Stimulated activated naive CD8-positive, alpha-beta T cell treated with anti-CD3 and anti-CD28 coated beads, Interleukin-15, Interleukin-2, amounts not matched to agents 100 ng/mL and 50 ng/mL, for 24 hours (primary cell): ENCODE data around the gene CCDC150.
"Not testable (repeated sequence)": the region's sequence is repeated elsewhere in the genome, so short reads cannot be mapped to it uniquely, and the experiment has no call there.

Source experiments
- H3K27ac Mint-ChIP-seq: one replicate; pipeline ENCODE4 v1.8.0; 2021; ENCODE audit warnings: mild to moderate bottlenecking, mixed read lengths
- H3K27me3 Mint-ChIP-seq: one replicate; pipeline ENCODE4 v1.8.0; 2021; ENCODE audit warnings: mixed read lengths
- H3K36me3 Mint-ChIP-seq: one replicate; pipeline ENCODE4 v1.8.0; 2021; ENCODE audit warnings: low read depth, mixed read lengths
- H3K4me1 Mint-ChIP-seq: one replicate; pipeline ENCODE4 v1.8.0; 2021; ENCODE audit warnings: low read depth, mixed read lengths
- H3K4me3 Mint-ChIP-seq: one replicate; pipeline ENCODE4 v1.8.0; 2021; ENCODE audit warnings: mild to moderate bottlenecking, mixed read lengths
- H3K9me3 Mint-ChIP-seq: one replicate; pipeline ENCODE4 v1.8.0; 2021; ENCODE audit warnings: mixed read lengths

Gene CCDC150

DNA sequence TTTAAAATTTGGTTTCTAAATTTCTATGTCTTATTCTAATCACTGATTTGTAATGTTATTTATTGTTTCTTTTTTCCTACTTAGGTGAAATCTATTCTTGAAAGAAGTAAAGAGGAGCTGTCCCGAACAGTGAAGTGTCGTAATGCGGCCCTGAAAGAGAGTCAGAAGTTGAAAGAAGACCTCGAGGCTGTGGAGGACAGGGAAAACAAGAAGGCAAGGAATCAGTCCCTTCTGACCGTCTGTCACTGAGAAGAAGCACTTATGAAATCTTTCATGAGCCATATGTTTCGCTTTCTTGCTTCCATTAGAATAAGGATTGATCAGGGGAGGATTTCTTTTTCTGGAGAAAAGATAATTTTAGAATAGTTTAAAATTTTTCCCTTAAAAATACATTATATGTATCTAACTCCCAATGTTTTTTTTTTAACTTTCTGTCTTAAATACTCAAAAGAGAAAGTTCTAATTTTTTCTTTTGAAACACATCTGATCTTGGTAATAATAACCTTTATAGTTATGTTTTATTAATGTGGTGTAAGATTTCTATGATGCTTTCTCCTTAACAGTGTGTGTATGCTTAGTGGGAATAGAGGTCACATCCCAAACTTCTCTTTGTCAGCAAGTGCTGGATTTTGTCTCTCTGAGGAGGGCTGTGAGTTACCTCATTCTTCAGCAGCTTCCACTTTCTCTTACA is 79.0 kb downstream of the CCDC150 start:
- Mint-ChIP-seq H3K4me1 (no peaks in the 10 kb centered on the region), H3K9me3 (no peaks in the 10 kb centered on the region), H3K27ac (no peak overlapping the region), H3K4me3 (no peak overlapping the region), H3K27me3 (no peaks in the 10 kb centered on the region), H3K36me3 (peaks cover 22% of the 10 kb centered on the region)

- H3K9me3 Mint-ChIP-seq, result no peaks in the 10 kb centered on the region
- H3K36me3 Mint-ChIP-seq, result peaks cover 28% of the 10 kb centered on the region
- H3K27me3 Mint-ChIP-seq, result no peaks in the 10 kb centered on the region
- no peak overlapping the region for H3K27ac Mint-ChIP-seq
- no peak overlapping the region for H3K4me3 Mint-ChIP-seq
- no peaks in the 10 kb centered on the region for H3K4me1 Mint-ChIP-seq
Measured at GRCh38 chr2:196719110-196719872, 79.8 kb downstream of the CCDC150 start.

- Mint-ChIP-seq H3K4me3 (no peak overlapping the region), H3K27ac (no peak overlapping the region), H3K4me1 (no peaks in the 10 kb centered on the region), H3K36me3 (peaks cover 42% of the 10 kb centered on the region), H3K27me3 (no peaks in the 10 kb centered on the region), H3K9me3 (no peaks in the 10 kb centered on the region)
Measured at GRCh38 chr2:196723571-196723970, 84.1 kb downstream of the CCDC150 start.

- Mint-ChIP-seq H3K4me1 (no peaks in the 10 kb centered on the region), H3K4me3 (no peak overlapping the region), H3K36me3 (peaks cover 41% of the 10 kb centered on the region), H3K9me3 (no peaks in the 10 kb centered on the region), H3K27ac (no peak overlapping the region), H3K27me3 (no peaks in the 10 kb centered on the region)
Measured at GRCh38 chr2:196725218-196725617, 85.7 kb downstream of the CCDC150 start.

DNA sequence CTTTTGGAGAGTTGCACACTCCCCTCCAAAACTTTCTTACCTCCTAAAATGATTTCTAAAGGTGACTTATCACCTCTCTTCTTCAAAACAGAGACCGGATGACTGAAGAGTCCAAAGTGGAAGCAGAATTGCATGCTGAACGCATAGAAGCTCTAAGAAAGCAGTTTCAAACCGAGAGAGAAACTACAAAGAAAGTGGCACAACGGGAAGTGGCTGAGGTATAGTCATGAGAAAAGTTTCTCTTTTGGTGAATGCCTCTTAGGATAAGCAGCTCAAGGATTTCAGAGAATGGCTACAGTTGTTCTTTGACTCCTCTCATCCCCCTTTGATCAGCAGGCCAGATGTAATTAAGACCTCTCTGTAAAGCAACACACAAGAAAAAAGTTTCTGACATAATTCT is 86.4 kb downstream of the CCDC150 start:
- Mint-ChIP-seq H3K9me3 (no peaks in the 10 kb centered on the region), H3K27ac (no peak overlapping the region), H3K4me1 (no peaks in the 10 kb centered on the region), H3K27me3 (no peaks in the 10 kb centered on the region), H3K4me3 (no peak overlapping the region), H3K36me3 (peaks cover 36% of the 10 kb centered on the region)

- no peaks in the 10 kb centered on the region for H3K27me3 Mint-ChIP-seq
- H3K27ac Mint-ChIP-seq, result no peak overlapping the region
- H3K9me3 Mint-ChIP-seq, result no peaks in the 10 kb centered on the region
- peaks cover 31% of the 10 kb centered on the region for H3K36me3 Mint-ChIP-seq
- H3K4me1 Mint-ChIP-seq, result no peaks in the 10 kb centered on the region
- no peak overlapping the region for H3K4me3 Mint-ChIP-seq
Measured at GRCh38 chr2:196729418-196729817, 89.9 kb downstream of the CCDC150 start.

- not testable (repeated sequence) for H3K27me3 Mint-ChIP-seq, H3K4me3 Mint-ChIP-seq, H3K27ac Mint-ChIP-seq, H3K4me1 Mint-ChIP-seq
- Mint-ChIP-seq H3K9me3 (peaks cover 25% of the 10 kb centered on the region), H3K36me3 (peaks cover 32% of the 10 kb centered on the region)
Measured at GRCh38 chr2:196736646-196737045, 97.1 kb downstream of the CCDC150 start.

- Mint-ChIP-seq H3K36me3 (peaks cover 28% of the 10 kb centered on the region), H3K4me1 (no peaks in the 10 kb centered on the region), H3K4me3 (no peak overlapping the region), H3K9me3 (peaks cover 25% of the 10 kb centered on the region), H3K27ac (no peak overlapping the region), H3K27me3 (no peaks in the 10 kb centered on the region)
Measured at GRCh38 chr2:196737046-196737445, 97.5 kb downstream of the CCDC150 start.

DNA sequence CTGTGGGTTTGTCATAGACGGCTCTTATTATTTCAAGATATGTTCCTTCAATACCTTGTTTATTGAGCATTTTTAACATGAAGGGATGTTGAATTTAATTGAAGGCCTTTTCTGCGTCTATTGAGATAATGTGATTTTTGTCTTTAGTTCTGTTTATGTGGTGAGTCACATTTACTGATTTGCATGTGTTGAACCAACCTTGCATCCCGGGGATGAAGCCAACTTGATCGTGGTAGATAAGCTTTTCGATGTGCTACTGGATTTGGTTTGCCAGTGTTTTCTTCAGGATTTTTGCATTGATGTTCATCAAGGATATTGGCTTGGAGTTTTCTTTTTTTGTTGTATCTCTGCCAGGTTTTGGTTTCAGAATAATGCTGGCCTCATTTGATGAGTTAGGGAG is 99.5 kb downstream of the CCDC150 start:
- Mint-ChIP-seq H3K4me1 (no peaks in the 10 kb centered on the region), H3K4me3 (no peak overlapping the region), H3K36me3 (peaks cover 17% of the 10 kb centered on the region), H3K27me3 (no peaks in the 10 kb centered on the region), H3K9me3 (peaks cover 25% of the 10 kb centered on the region), H3K27ac (no peak overlapping the region)

DNA sequence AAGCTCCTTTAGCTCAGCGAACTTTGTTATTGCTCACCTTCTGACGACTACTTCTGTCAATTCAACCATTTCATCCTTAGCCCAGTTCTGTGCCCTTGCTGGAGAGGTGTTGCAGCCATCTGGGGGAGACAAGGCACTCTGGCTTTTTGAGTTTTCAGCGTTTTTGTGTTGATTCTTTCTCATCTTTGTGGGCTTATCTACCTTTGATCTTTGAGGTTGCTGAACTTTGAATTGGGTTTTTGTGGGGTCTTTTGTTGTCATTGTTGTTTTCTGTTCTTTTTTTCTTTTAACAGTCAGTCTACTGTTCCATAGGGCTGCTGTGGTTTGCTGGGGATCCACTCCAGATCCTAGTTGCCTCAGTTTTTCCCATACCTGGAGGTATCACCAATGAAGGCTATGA is 102.7 kb downstream of the CCDC150 start:
- Mint-ChIP-seq H3K27me3 (no peaks in the 10 kb centered on the region), H3K4me3 (no peak overlapping the region), H3K27ac (no peak overlapping the region), H3K36me3 (peaks cover 11% of the 10 kb centered on the region), H3K9me3 (peaks cover 17% of the 10 kb centered on the region), H3K4me1 (no peaks in the 10 kb centered on the region)

DNA sequence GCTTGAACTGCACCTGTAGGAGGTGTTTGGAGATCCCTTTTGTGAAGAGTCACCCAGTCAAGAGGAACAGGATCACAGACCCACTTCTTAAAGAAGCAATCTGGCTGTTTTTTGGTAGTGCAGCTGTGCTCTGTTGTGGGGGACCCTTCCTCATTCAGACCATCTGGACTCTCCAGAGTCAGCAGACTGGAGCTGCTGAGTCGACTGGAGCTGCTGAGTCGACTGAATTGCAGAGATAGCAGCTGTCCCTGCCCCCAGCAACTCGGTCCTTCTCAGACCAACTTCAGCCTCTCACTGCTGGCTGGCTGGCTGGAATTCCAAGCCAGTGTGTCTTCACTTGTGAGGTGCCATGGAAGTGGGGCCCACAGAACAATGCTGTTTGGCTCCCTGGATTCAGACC is 103.2 kb downstream of the CCDC150 start:
- Mint-ChIP-seq H3K9me3 (peaks cover 16% of the 10 kb centered on the region), H3K27ac (no peak overlapping the region), H3K4me3 (no peak overlapping the region), H3K4me1 (no peaks in the 10 kb centered on the region), H3K36me3 (peaks cover 11% of the 10 kb centered on the region), H3K27me3 (no peaks in the 10 kb centered on the region)

GRCh38 chr2:196743165-196743564 is 103.7 kb downstream of the CCDC150 start:
- H3K9me3 Mint-ChIP-seq, result peaks cover 11% of the 10 kb centered on the region
- no peak overlapping the region for H3K27ac Mint-ChIP-seq
- no peak overlapping the region for H3K4me3 Mint-ChIP-seq
- H3K4me1 Mint-ChIP-seq, result no peaks in the 10 kb centered on the region
- no peaks in the 10 kb centered on the region for H3K27me3 Mint-ChIP-seq
- peaks cover 11% of the 10 kb centered on the region for H3K36me3 Mint-ChIP-seq

DNA sequence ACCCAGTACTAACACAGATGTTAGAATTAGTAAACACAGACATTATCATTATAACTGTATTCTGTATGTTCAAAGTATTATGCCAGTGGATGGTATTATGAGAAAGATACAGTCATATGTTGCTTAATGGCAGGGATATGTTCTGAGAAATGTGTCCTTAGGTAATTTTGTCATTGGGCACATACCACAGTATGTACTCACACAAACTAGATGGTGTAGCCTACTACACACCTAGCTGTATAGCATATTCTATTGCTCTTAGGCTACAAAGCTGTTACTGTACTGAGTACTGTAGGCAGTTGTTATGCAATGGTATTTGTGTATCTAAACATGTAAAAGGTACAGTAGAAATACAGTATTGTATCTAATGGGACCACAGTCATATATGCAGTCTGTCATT is 106.2 kb downstream of the CCDC150 start:
- Mint-ChIP-seq H3K27me3 (no peaks in the 10 kb centered on the region), H3K4me3 (no peak overlapping the region), H3K27ac (no peak overlapping the region), H3K4me1 (peaks cover 10% of the 10 kb centered on the region), H3K36me3 (no peaks in the 10 kb centered on the region), H3K9me3 (no peaks in the 10 kb centered on the region)

DNA sequence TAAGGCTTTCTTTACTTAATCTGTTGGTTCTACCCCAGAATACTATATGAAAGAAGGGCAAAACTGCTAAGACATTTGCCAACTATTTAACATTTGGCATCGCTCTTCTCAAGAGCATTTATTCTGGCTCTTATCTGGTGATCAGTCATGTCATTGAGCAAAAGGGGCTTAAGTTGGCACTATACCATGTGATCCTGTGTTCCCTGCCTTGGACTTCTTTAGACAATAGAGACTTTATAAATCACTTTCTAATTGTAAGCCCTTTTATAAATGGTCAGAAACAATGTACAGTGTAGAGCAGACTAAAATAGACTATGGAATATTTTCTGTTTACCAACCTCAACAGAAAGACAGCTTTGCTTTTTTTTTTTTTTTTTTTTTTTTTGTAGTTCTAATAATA is 107.9 kb downstream of the CCDC150 start:
- Mint-ChIP-seq H3K4me3 (no peak overlapping the region), H3K27me3 (no peaks in the 10 kb centered on the region), H3K36me3 (no peaks in the 10 kb centered on the region), H3K27ac (no peak overlapping the region), H3K9me3 (no peaks in the 10 kb centered on the region), H3K4me1 (peaks cover 10% of the 10 kb centered on the region)

DNA sequence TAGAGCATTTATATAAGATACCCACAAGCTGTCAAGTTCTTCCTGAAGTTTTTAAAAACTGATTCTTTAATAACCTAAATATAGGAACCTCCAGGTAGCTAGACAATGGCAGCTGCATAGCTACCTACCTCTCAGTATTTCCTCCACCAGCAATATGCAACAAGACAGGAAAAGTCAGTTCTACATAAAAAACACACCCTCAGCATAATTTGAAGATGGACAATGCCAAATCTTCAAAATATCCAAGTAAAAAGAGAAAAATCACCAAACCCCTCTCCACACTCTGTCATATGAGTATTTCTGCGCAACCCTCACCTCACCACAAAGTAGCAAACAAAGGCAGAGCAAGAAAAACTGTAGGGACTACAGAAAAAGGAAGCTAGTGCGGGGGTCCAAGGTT is 108.6 kb downstream of the CCDC150 start:
- H3K27me3 Mint-ChIP-seq, result no peaks in the 10 kb centered on the region
- H3K36me3 Mint-ChIP-seq, result no peaks in the 10 kb centered on the region
- H3K4me3 Mint-ChIP-seq, result no peak overlapping the region
- H3K9me3 Mint-ChIP-seq, result no peaks in the 10 kb centered on the region
- H3K4me1 Mint-ChIP-seq, result peaks cover 10% of the 10 kb centered on the region
- H3K27ac Mint-ChIP-seq, result no peak overlapping the region
